BJ (cell line): ENCODE measurements around the gene DLL4. TPM values are rescaled to one million over a fixed set of nuclear protein-coding genes. Genes with fewer than 3 reads are reported as not detected.

Source experiments
- CTCF ChIA-PET: fragments of 350-600 bp; formaldehyde crosslinking; extraction: SDS; loops from one replicate; lab custom pipeline; 2021; ENCODE audit warnings: antibody characterized with exemption, inconsistent platforms; lab: Yijun Ruan, JAX
- POLR2A ChIA-PET: fragments of 300-600 bp; sonication (Branson Sonifier 250); formaldehyde crosslinking; extraction: SDS; loops from one replicate; lab custom pipeline; 2021; ENCODE audit warnings: antibody characterized with exemption; lab: Charles Lee
- DNase-seq: peaks from one replicate; pipeline ENCODE4 v3.0.0-alpha.2; 2011; ENCODE audit warnings: low read depth
- H3K27me3 ChIP-seq: 2 replicates; pipeline ENCODE4 v1.6.0; 2011; ENCODE audit warnings: low read length; ENCODE audit not compliant: control insufficient read depth, insufficient read depth
- H3K36me3 ChIP-seq: 2 replicates; pipeline ENCODE4 v1.5.1; 2011; ENCODE audit warnings: low read length; ENCODE audit not compliant: control insufficient read depth, insufficient read depth
- H3K4me3 ChIP-seq: 2 replicates; pipeline ENCODE4 v1.5.1; 2011; ENCODE audit warnings: low read depth, mild to moderate bottlenecking, control low read depth, low read length
- polyA plus RNA-seq: library from polyadenylated mRNA; depleted of rRNA; stranded (reverse); fragments of >200 nt; gene quantifications from 2 replicates; pipeline ENCODE4 v1.2.3, GENCODE V29; 2011
- TF ChIP-seq, protein P1 (sequence below): IDR thresholded peaks from 2 replicates; pipeline ENCODE4 v1.5.1; 2011; ENCODE audit warnings: low read depth, mild to moderate bottlenecking, control low read depth, inconsistent platforms, low read length, moderate library complexity; ENCODE audit not compliant: insufficient read depth

Gene DLL4
- polyA plus RNA-seq, 1 experiment: 0.47 TPM

DNA sequence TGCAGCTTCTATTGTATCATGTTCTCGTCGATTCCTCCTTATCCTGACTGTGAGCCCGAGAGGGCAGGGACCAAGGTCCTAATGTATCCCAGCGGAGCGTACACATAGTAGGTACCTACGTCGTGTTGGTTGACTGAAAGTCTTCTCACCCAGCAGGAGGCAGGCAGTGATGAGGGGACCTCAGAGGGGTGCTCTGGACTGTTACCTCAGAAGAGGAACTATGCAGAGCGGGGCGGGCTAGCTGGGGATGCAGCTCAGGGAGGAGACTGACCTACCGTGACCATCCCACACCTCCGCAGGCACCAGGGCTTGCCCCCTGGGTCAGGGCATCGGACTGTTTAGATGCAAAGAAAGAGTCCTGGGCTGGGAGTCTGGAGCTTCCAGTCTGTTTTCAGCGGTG lies 35.5 kb downstream of the DLL4 start:
- TF ChIP-seq, protein P1, sequence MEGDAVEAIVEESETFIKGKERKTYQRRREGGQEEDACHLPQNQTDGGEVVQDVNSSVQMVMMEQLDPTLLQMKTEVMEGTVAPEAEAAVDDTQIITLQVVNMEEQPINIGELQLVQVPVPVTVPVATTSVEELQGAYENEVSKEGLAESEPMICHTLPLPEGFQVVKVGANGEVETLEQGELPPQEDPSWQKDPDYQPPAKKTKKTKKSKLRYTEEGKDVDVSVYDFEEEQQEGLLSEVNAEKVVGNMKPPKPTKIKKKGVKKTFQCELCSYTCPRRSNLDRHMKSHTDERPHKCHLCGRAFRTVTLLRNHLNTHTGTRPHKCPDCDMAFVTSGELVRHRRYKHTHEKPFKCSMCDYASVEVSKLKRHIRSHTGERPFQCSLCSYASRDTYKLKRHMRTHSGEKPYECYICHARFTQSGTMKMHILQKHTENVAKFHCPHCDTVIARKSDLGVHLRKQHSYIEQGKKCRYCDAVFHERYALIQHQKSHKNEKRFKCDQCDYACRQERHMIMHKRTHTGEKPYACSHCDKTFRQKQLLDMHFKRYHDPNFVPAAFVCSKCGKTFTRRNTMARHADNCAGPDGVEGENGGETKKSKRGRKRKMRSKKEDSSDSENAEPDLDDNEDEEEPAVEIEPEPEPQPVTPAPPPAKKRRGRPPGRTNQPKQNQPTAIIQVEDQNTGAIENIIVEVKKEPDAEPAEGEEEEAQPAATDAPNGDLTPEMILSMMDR: no peak
- Histone ChIP-seq H3K4me3 (no peak overlapping the region), H3K36me3 (no peaks in the 10 kb centered on the region), H3K27me3 (no peaks in the 10 kb centered on the region)
- ChIA-PET POLR2A (no interaction called here), CTCF (interaction anchor here (1.3 kb wide), 1 partner anchor 59 kb away, joined by 6 read pairs; no protein-coding TSS in a partner anchor)
- no peak for DNase-seq

DNA sequence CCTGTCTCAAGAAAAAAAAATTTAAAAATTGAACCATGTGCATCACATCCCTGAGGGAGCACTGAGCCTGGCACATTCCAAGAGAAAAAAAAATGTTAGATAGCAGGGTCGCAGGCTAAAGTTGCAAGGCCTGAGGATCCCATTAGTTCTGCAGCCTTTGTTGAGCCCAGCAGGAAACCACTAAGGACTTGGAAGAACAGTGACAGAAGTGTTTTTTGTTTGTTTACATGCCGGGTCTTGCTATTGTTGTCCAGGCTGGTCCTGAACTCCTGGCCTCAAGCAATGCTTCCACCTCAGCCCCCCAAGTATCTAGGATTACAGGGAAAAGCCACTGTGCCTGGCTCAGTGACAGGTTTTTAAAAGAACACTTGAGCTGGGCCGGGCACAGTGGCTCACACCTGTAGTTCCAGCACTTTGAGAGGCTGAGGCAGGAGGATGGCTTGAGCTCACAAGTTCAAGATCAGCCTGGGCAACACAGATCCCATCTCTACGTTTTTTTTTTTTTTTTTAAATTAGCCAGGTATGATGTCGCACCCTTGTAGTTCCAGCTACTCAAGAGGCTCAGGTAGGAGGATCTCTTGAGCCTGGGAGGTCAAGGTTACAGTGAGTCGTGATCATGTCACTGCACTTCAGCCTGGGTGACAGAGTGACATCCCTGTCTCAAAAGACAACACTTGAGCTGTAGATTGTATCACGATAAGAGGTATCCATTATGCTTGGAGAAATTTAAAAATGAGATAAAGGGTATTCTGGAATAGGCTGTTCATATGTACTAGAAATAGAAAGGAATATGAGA lies 39.3 kb downstream of the DLL4 start:
- H3K36me3 ChIP-seq: no peaks in the 10 kb centered on the region
- CTCF ChIA-PET: interaction anchor here (0.7 kb wide), 1 partner anchor 762 kb away, joined by 3 read pairs; no protein-coding TSS in a partner anchor
- DNase-seq: no peak
- no peak overlapping the region for H3K4me3 ChIP-seq
- POLR2A ChIA-PET: interaction anchor here (0.6 kb wide), 1 partner anchor 16 kb away, joined by 7 read pairs; no protein-coding TSS in a partner anchor
- TF ChIP-seq, protein P1: no peak
- H3K27me3 ChIP-seq: no peaks in the 10 kb centered on the region

DNA sequence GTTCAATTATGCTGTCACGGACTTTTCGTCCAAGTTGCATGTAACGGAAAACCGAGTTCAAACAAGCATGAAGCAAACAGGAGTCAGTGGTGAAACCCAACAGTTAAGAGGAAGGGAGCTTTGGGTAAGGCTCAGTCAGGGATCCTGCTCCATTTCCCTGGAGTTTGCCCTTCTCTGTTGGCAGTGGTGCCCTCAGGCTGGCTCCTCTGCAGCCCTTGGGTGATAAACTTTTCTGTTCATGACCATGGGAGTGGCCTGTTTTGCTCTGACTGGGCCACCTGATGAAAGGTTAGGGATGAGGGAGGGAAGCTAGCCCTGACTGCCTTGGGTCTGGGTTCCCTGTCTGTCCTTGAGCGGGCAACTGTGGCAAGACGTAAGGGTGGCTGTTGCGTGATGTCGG lies 40.2 kb downstream of the DLL4 start:
- Histone ChIP-seq H3K27me3 (no peaks in the 10 kb centered on the region), H3K4me3 (no peak overlapping the region), H3K36me3 (no peaks in the 10 kb centered on the region)
- ChIA-PET CTCF (interaction anchor here (0.7 kb wide), 1 partner anchor 54 kb away, joined by 3 read pairs; no protein-coding TSS in a partner anchor), POLR2A (no interaction called here)
- no peak for DNase-seq
- TF ChIP-seq, protein P1: no peak

DNA sequence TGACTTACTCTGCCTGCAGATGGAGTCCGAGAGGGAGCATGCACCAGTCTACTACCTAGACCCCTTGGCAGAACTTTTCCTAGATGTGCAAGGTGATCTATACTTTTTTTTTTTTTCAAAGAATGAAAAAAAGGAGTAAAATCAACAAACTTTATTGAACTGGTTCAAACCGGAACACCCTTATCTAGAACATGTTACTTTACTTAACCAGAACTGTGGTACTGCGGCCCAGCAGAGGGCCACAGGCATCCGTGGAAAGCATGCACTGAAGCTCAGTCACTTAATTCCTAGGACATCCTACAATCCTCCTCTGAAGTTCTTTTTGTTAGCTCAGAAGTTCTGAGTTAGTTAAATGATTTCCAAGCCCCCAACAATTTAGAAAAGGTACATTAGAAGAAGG lies 45.7 kb downstream of the DLL4 start:
- TF ChIP-seq, protein P1: no peak
- CTCF ChIA-PET: interaction anchor here (0.7 to 2.2 kb wide), 5 partner anchors 13 to 39 kb away, joined by 3 to 12 read pairs (median 4); no protein-coding TSS in a partner anchor
- Histone ChIP-seq H3K27me3 (no peaks in the 10 kb centered on the region), H3K36me3 (peaks cover 16% of the 10 kb centered on the region), H3K4me3 (no peak overlapping the region)
- POLR2A ChIA-PET: no interaction called here
- DNase-seq: no peak

DNA sequence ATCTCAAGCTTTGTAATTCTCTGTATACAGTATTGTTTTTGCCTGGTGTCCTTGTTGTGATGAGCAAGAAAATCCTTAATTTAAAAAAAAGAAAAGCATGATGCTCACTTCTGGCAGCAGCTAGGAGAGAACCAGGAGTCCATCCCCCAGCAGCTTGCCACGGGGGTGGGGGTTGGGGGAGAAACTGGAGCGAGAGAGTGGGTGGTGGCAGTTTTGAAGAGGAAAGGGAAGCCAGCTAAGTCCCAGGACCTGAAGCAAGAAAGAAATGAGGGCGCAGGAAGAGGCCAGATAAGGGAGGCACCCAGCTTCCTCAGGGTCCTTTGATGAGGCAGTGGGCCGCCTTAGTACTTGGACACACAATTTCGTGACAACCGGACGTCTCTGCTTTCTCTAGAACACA lies 47.7 kb downstream of the DLL4 start:
- Histone ChIP-seq H3K36me3 (peaks cover 20% of the 10 kb centered on the region), H3K27me3 (no peaks in the 10 kb centered on the region), H3K4me3 (no peak overlapping the region)
- TF ChIP-seq, protein P1: no peak
- ChIA-PET POLR2A (no interaction called here), CTCF (interaction anchor here (0.6 to 2.3 kb wide), 4 partner anchors 12 to 73 kb away, joined by 3 to 12 read pairs (median 6); no protein-coding TSS in a partner anchor)
- DNase-seq: no peak
